Measurements from ENCODE around the gene RNF44. TPM values are rescaled to one million over a fixed set of nuclear protein-coding genes. Genes with fewer than 3 reads are reported as not detected.

The RNF44 gene
- total RNA-seq, 4 donors from 2014 or later: 29.6 to 45.7 (median 33.7) TPM

GRCh38 chr5:176570044-176570443, 32.8 kb upstream of the RNF44 start:
- TF ChIP-seq POLR2A (IDR thresholded peaks at IDR 0.05) (no peak), CTCF (IDR thresholded peaks at IDR 0.05) (no peak)
- 47 to 48% methylated on average over 6 of the region's 6 CpGs for whole genome bisulfite sequencing, 2 donors
- intact Hi-C loops (cut with DNase I; ENCODE audit: low total_unique reads): no loop called here
- H3K4me3 ChIP-seq (ENCODE audit: low read depth, poor library complexity, severe bottlenecking): no peak overlapping the region
- no peak for DNase-seq (ENCODE audit: low spot score in 2 of 2)

- no peak for TF ChIP-seq POLR2A (IDR thresholded peaks at IDR 0.05)
- no peak for TF ChIP-seq CTCF (IDR thresholded peaks at IDR 0.05)
- no peak for DNase-seq (ENCODE audit: low spot score in 2 of 2)
- no peak overlapping the region for H3K4me3 ChIP-seq (ENCODE audit: low read depth, poor library complexity, severe bottlenecking)
- 85 to 87% methylated on average over 18 of the region's 18 CpGs for WGBS, 2 donors
- intact Hi-C loops (cut with DNase I; ENCODE audit: low total_unique reads): no loop called here
These were observed 31.5 kb upstream of the RNF44 start for GRCh38 chr5:176568657-176569056.

GRCh38 chr5:176565760-176566288, 28.6 kb upstream of the RNF44 start:
- no peak for DNase-seq (ENCODE audit: low spot score in 2 of 2)
- H3K4me3 ChIP-seq (ENCODE audit: low read depth, poor library complexity, severe bottlenecking): no peak overlapping the region
- TF ChIP-seq CTCF (IDR thresholded peaks at IDR 0.05) (no peak), POLR2A (IDR thresholded peaks at IDR 0.05) (no peak)
- intact Hi-C loops (cut with DNase I; ENCODE audit: low total_unique reads): no loop called here
- WGBS, 2 donors: 61 to 71% methylated on average over 6 of the region's 6 CpGs

GRCh38 chr5:176564002-176564401, 26.8 kb upstream of the RNF44 start:
- no peak overlapping the region for H3K4me3 ChIP-seq (ENCODE audit: low read depth, poor library complexity, severe bottlenecking)
- 69 to 73% methylated on average over 10 of the region's 10 CpGs for WGBS, 2 donors
- no peak for DNase-seq (ENCODE audit: low spot score in 2 of 2)
- intact Hi-C loops (cut with DNase I; ENCODE audit: low total_unique reads): no loop called here
- TF ChIP-seq POLR2A (IDR thresholded peaks at IDR 0.05) (no peak), CTCF (IDR thresholded peaks at IDR 0.05) (no peak)

- 53 to 54% methylated on average over 10 of the region's 10 CpGs for WGBS, 2 donors
- TF ChIP-seq POLR2A (IDR thresholded peaks at IDR 0.05): no peak
- no peak for TF ChIP-seq CTCF (IDR thresholded peaks at IDR 0.05)
- no peak for DNase-seq (ENCODE audit: low spot score in 2 of 2)
- no peak overlapping the region for H3K4me3 ChIP-seq (ENCODE audit: low read depth, poor library complexity, severe bottlenecking)
- intact Hi-C loops (cut with DNase I; ENCODE audit: low total_unique reads): no loop called here
These were observed 25.0 kb upstream of the RNF44 start for GRCh38 chr5:176562189-176562588.

GRCh38 chr5:176561259-176561658, 24.1 kb upstream of the RNF44 start:
- TF ChIP-seq CTCF (IDR thresholded peaks at IDR 0.05): no peak
- no peak for TF ChIP-seq POLR2A (IDR thresholded peaks at IDR 0.05)
- DNase-seq (ENCODE audit: low spot score in 2 of 2): no peak
- intact Hi-C loops (cut with DNase I; ENCODE audit: low total_unique reads): no loop called here
- WGBS, 2 donors: 78 to 87% methylated on average over 3 of the region's 3 CpGs
- H3K4me3 ChIP-seq (ENCODE audit: low read depth, poor library complexity, severe bottlenecking): no peak overlapping the region
